ENCODE measurements around the gene ABHD12.

GRCh38 chr20:25280574-25281535 is 109.8 kb downstream of the ABHD12 start:
- TF ChIP-seq POLR2A (IDR thresholded peaks at IDR 0.05) (no peak), CTCF (IDR thresholded peaks at IDR 0.05) (no peak), EP300 (IDR thresholded peaks at IDR 0.05) (no peak), POLR2AphosphoS5 (IDR thresholded peaks at IDR 0.05) (no peak)

Data from stomach (tissue), 4 donors.